HFF-Myc (cell line): ENCODE results near the gene TMEM240.
"Not testable (repeated sequence)": the region's sequence is repeated elsewhere in the genome, so short reads cannot be mapped to it uniquely, and the experiment has no call there.

ENCODE experiments used
- DNase-seq: peaks from one replicate; pipeline ENCODE4 v3.0.0-alpha.2; 2011; ENCODE audit warnings: low read depth; ENCODE audit errors: extremely low read depth
- H3K4me3 ChIP-seq: replicated peaks from 2 replicates; pipeline ENCODE4 v1.5.1; 2011; ENCODE audit warnings: low read depth, mild to moderate bottlenecking, control low read depth, low read length
- TF ChIP-seq, protein P1 (sequence below): IDR thresholded peaks from 2 replicates; pipeline ENCODE4 v1.5.1; 2012; ENCODE audit warnings: mild to moderate bottlenecking, low read depth, low read length, control low read depth; ENCODE audit errors: missing control alignments

The TMEM240 gene

DNA sequence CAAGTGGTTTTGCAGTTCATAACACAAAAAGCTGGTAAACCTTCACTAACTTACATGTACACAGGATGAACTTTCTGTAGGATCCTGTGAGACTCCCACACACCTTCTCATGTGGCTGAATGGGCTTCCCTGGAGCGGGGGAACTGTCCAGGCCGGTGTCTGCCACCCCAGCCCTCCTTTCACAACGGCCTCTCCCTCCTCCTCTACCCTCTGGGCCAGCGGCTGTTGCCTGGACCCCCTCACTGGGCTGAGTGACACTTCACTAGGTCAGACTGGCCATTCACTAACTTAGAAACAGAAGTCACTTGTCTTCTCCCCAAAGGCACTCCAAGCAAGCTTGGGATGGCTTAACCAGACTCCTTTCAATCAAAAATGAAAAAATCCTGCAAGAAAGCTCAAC, 18.2 kb upstream of the TMEM240 start:
- TF ChIP-seq, protein P1, sequence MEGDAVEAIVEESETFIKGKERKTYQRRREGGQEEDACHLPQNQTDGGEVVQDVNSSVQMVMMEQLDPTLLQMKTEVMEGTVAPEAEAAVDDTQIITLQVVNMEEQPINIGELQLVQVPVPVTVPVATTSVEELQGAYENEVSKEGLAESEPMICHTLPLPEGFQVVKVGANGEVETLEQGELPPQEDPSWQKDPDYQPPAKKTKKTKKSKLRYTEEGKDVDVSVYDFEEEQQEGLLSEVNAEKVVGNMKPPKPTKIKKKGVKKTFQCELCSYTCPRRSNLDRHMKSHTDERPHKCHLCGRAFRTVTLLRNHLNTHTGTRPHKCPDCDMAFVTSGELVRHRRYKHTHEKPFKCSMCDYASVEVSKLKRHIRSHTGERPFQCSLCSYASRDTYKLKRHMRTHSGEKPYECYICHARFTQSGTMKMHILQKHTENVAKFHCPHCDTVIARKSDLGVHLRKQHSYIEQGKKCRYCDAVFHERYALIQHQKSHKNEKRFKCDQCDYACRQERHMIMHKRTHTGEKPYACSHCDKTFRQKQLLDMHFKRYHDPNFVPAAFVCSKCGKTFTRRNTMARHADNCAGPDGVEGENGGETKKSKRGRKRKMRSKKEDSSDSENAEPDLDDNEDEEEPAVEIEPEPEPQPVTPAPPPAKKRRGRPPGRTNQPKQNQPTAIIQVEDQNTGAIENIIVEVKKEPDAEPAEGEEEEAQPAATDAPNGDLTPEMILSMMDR = no peak
- no peak for DNase-seq
- H3K4me3 ChIP-seq = no peak overlapping the region

DNA sequence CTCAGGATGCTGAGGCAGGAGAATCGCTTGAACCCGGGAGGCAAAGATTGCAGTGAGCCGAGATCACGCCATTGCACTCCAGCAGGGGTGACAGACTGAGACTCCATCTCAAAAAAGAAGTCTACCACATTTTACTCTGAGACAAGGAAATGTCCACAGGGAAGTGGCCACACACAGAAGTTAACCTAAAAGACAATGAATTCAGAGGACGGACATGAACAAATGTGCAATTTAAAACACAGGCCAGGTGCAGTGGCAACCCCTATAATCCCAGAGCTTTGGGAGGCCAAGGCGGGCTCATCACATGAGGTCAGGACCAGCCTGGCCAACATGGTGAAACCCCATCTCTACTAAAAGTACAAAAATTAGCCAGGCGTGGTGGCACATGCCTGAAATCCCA, 17.3 kb upstream of the TMEM240 start:
- not testable (repeated sequence) for DNase-seq

DNA sequence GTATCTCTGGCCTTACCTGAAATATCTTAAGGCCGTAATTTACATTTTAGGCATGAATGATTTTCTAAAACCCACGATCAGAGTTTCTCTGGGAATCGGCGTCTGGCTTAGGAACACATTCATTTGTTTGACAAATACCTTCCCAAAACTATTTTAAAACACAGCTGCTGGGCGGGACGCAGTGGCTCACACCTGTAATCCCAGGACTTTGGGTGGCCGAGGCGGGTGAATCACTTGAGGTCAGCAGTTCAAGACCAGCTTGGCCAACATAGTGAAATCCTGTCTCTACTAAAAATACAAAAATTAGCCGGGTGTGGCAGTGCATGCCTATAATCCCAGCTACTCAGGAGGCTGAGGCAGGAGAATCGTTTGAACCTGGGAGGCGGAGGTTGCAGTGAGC, 16.5 kb upstream of the TMEM240 start:
- H3K4me3 ChIP-seq, DNase-seq: not testable (repeated sequence)

More for the DNA sequence above, 17.3 kb upstream of the TMEM240 start:
- not testable (repeated sequence) for H3K4me3 ChIP-seq

DNA sequence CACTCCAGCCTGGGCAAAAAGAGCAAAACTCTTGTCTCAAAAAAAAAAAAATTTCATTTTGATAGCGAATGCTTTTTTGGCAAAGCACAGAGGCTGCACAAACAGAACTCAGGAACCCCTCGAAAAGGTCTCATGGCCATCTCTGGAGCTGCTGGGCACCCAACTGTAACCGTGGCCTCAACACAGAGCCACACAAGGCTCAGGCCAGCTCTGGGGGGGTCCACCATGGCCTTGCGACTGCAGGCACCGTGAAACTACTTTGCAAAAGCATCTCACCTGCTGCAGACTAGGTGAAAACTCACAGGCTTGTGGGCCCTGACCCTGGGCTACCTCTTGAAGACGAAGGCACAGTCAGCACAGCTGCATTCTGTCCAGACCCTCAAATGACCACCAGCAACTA, 16.1 kb upstream of the TMEM240 start:
- TF ChIP-seq, protein P1 = no peak
- H3K4me3 ChIP-seq = no peak overlapping the region
- no peak for DNase-seq

DNA sequence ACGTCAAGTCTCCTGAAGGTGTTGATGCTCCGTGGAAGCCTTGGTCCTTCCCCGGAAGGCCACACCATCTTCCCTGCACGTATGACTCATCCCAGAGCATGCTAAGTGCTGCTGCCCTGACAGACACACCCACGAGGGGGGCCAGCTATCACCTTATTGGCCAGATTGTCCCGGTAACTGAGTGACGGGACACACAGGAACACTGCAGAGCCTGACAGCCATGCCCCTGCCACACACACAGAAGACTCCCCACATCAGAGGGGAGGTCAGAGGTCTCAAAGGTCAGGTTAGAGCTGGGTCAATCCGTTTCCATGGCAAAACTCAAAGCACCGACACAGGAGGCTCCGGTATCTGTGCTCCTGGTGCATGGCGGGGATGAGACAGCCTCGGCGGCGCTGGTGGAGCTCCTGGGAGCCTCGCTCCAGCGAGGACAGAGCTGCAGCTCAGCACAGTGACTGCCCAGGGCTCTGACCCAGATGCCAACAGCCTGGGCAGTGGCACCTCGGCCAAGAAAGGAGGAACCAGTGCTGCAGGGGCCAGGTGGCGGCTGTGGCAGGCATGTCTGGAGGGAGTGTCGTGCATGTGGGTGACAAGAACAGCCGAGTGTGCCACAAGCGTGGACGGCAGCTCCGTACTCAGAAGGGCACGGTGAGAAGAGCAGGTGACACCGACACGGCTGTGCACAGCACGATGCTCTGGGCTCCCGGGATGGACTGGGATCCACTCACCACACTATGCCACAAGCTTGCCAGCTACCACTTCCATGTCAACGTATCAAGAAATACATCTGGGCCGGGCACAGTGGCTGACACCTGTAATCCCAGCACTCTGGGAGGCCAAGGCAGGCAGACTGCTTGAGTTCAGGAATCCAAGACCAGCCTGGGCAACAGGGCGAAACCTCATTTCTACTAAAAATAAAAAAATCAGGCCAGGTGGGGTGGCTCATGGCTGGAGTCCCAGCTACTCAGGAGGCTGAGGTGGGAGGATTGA, 14.8 kb upstream of the TMEM240 start:
- H3K4me3 ChIP-seq = no peak overlapping the region
- TF ChIP-seq, protein P1 = no peak
- peak; percentile 70 for DNase-seq

DNA sequence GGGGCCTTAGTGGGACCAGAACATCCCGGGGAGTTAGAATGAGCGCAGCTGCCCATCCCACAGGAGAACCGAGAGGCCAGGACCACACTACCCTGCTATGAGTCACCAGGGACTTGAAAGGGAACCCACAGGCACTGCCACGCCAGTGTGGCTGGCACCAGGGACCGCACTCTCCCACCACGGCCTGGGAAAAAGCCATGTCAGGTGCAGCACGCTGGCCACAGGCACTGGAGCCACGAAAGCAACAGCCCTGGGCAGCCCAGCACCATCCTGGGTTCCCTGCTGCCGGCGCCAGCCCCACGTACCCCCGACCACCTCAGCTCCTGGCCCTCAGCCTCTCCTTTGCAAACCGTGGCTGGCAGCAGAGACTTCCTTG, 14.1 kb upstream of the TMEM240 start:
- TF ChIP-seq, protein P1 = no peak
- no peak overlapping the region for H3K4me3 ChIP-seq
- no peak for DNase-seq

DNA sequence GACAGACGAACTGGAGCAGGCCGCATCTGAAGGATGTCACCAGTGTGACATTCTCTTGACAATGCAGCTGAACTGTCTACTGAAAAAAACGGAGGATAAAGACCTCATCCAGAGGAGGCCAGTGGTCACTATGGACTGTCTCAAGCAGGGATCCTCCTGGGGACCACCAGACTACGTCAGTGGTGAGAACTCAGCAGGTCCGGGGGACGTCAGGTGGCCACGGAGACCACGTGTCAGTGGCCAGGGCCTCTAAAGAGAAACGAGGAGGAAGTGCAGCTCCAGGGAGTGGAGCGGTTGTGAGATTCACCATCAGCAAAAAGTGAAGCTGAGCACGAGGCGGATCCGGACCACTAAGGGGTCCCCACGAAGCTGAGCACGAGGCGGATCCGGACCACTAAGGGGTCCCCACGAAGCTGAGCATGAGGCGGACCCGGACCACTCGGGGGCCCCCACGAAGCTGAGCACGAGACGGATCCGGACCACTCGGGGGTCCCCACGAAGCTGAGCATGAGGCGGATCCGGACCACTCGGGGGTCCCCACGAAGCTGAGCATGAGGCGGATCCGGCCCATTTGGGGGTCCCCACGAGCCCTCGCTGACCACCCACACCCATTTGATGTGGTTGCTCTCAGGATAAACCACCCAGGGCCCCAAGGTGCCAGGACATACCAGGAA, 13.5 kb upstream of the TMEM240 start:
- no peak for DNase-seq
- TF ChIP-seq, protein P1 = no peak
- no peak overlapping the region for H3K4me3 ChIP-seq

DNA sequence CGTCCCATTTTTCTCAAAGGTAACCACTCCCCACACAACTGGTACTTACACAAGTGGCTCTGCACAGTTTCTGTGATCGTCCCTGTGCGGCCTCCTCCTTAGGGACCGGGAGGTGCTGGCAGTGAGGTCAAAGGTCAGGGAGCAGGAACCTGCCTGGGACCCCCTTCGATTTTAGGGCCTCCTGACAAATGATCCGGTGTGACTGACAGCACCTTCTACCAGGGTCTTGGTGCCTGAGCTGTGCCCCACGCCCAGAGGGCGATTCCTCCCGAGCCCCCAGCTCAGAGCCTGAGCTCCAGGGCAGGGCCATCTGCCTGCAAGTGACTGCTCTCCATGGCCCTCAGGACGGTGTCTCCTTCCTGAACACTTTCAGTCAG, 11.8 kb upstream of the TMEM240 start:
- TF ChIP-seq, protein P1 = no peak
- no peak overlapping the region for H3K4me3 ChIP-seq
- no peak for DNase-seq
